IMR-90 (cell line): Measurements from ENCODE around the gene ARF3. TPM values are rescaled to one million over a fixed set of nuclear protein-coding genes. Genes with fewer than 3 reads are reported as not detected.
A peak's percentile ranks its signal among the peaks of the same experiment; 100 is the strongest.

Source experiments
- ATAC-seq: fragments of 200-7000 bp; cut with Tn5 transposase; 2 replicates; pipeline ENCODE4 v1.9.1; 2020; ENCODE audit warnings: low read depth, mild to moderate bottlenecking, moderate library complexity
- BruUV-seq: library from RNA; stranded (reverse); fragments of 400-500 nt; replicated peaks from 2 replicates; lab custom pipeline; 2021; lab: Mats Ljungman, UMichigan
- CTCF ChIA-PET: fragments of 300-600 bp; formaldehyde crosslinking; extraction: SDS; loops from one replicate; lab custom pipeline; 2021; ENCODE audit warnings: antibody characterized with exemption; lab: Yijun Ruan, JAX
- POLR2A ChIA-PET: fragments of 300-600 bp; sonication (Branson Sonifier 250); formaldehyde crosslinking; loops from one replicate; lab custom pipeline; 2022; ENCODE audit warnings: antibody characterized with exemption; ENCODE audit not compliant: unreplicated experiment; lab: Charles Lee
- DNase-seq: peaks from one replicate; pipeline ENCODE4 v3.0.0; 2013
- H2AFZ ChIP-seq: replicated peaks from 2 replicates; pipeline ENCODE3; 2013; ENCODE audit warnings: low read length, mild to moderate bottlenecking; ENCODE audit not compliant: poor library complexity
- H2AK5ac ChIP-seq: 2 replicates; pipeline ENCODE4 v1.6.1; 2013; ENCODE audit warnings: low read depth, low read length, inconsistent platforms
- H2AK9ac ChIP-seq: replicated peaks from 2 replicates; pipeline ENCODE3; 2013; ENCODE audit warnings: mild to moderate bottlenecking, low read depth, low read length, moderate library complexity; ENCODE audit not compliant: poor library complexity
- H2BK120ac ChIP-seq: 2 replicates; pipeline ENCODE4 v1.6.1; 2013; ENCODE audit warnings: low read depth, low read length, inconsistent platforms
- H2BK15ac ChIP-seq: 3 replicates; pipeline ENCODE4 v1.6.1; 2013; ENCODE audit warnings: low read depth, low read length, inconsistent platforms
- H2BK20ac ChIP-seq: 2 replicates; pipeline ENCODE4 v1.6.1; 2013; ENCODE audit warnings: low read depth, mild to moderate bottlenecking, inconsistent platforms, low read length, moderate library complexity
- H2BK5ac ChIP-seq: 2 replicates; pipeline ENCODE4 v1.6.1; 2013; ENCODE audit warnings: mild to moderate bottlenecking, low read depth, low read length, inconsistent platforms; ENCODE audit not compliant: poor library complexity, severe bottlenecking
- H3K14ac ChIP-seq: replicated peaks from 2 replicates; pipeline ENCODE4 v1.6.1; 2013; ENCODE audit warnings: low read depth, low read length, inconsistent platforms
- H3K18ac ChIP-seq: 2 replicates; pipeline ENCODE4 v1.6.1; 2013; ENCODE audit warnings: low read depth, low read length, control low read depth
- H3K23ac ChIP-seq: 2 replicates; pipeline ENCODE4 v1.6.1; 2013; ENCODE audit warnings: low read depth, low read length, inconsistent platforms
- H3K27ac ChIP-seq: 2 replicates; pipeline ENCODE4 v1.5.1; 2013; ENCODE audit warnings: mild to moderate bottlenecking, control low read depth, low read length; ENCODE audit not compliant: insufficient read depth
- H3K27me3 ChIP-seq: 2 replicates; pipeline ENCODE4 v1.6.1; 2013; ENCODE audit warnings: low read length; ENCODE audit not compliant: control insufficient read depth, insufficient read depth
- H3K36me3 ChIP-seq: 2 replicates; pipeline ENCODE4 v1.6.1; 2013; ENCODE audit warnings: low read length, mixed read lengths; ENCODE audit not compliant: control insufficient read depth, insufficient read depth
- H3K4ac ChIP-seq: 2 replicates; pipeline ENCODE4 v1.6.1; 2013; ENCODE audit warnings: low read depth, low read length, inconsistent platforms
- H3K4me1 ChIP-seq: 2 replicates; pipeline ENCODE4 v1.6.1; 2013; ENCODE audit warnings: low read length, mixed read lengths; ENCODE audit not compliant: control insufficient read depth, insufficient read depth
- H3K4me2 ChIP-seq: 2 replicates; pipeline ENCODE4 v1.6.1; 2013; ENCODE audit warnings: low read depth, mild to moderate bottlenecking, control low read depth, low read length, moderate library complexity
- H3K4me3 ChIP-seq: 2 replicates; pipeline ENCODE4 v1.5.1; 2013; ENCODE audit warnings: low read depth, mild to moderate bottlenecking, control low read depth, low read length, moderate library complexity; ENCODE audit not compliant: insufficient read depth
- H3K56ac ChIP-seq: 2 replicates; pipeline ENCODE4 v1.6.1; 2013; ENCODE audit warnings: low read length, inconsistent platforms; ENCODE audit not compliant: insufficient read depth; ENCODE audit errors: extremely low read depth
- H3K79me1 ChIP-seq, 2 experiments: 2 replicates each; pipeline ENCODE4 v1.6.1; 2013; ENCODE audit warnings: low read length in 2 of 2, inconsistent platforms in 1 of 2, low read depth in 1 of 2
- H3K9ac ChIP-seq: 2 replicates; pipeline ENCODE4 v1.6.1; 2013; ENCODE audit warnings: low read depth, low read length, control low read depth
- H3K9me1 ChIP-seq: 2 replicates; pipeline ENCODE4 v1.6.1; 2013; ENCODE audit warnings: low read length, inconsistent platforms; ENCODE audit not compliant: insufficient read depth
- H3K9me3 ChIP-seq: 2 replicates; pipeline ENCODE4 v1.6.1; 2013; ENCODE audit warnings: low read length; ENCODE audit not compliant: control insufficient read depth, insufficient read depth
- H4K20me1 ChIP-seq: 2 replicates; pipeline ENCODE4 v1.6.1; 2013; ENCODE audit warnings: low read length, inconsistent platforms; ENCODE audit not compliant: insufficient read depth
- H4K5ac ChIP-seq: 2 replicates; pipeline ENCODE4 v1.6.1; 2013; ENCODE audit warnings: mild to moderate bottlenecking, low read depth, low read length, control low read depth
- H4K8ac ChIP-seq, 2 experiments: 2 replicates each; pipeline ENCODE4 v1.6.1; 2013; ENCODE audit warnings: low read depth in 2 of 2, low read length in 2 of 2, control low read depth in 1 of 2, inconsistent platforms in 1 of 2
- H4K91ac ChIP-seq: 2 replicates; pipeline ENCODE4 v1.6.1; 2013; ENCODE audit warnings: low read depth, low read length, inconsistent platforms; ENCODE audit not compliant: insufficient read depth
- BHLHE40 ChIP-seq: fragments of 150-350 bp; IDR thresholded peaks from 2 replicates; pipeline ENCODE4 v1.6.1; 2016; ENCODE audit warnings: mild to moderate bottlenecking, low read depth, low read length
- CEBPB ChIP-seq: IDR thresholded peaks from 2 replicates; pipeline ENCODE4 v1.6.1; 2012; ENCODE audit warnings: low read depth, low read length, improper control_type of control experiment
- CHD1 ChIP-seq: IDR thresholded peaks from 2 replicates; pipeline ENCODE4 v1.6.1; 2012; ENCODE audit warnings: low read depth, low read length, improper control_type of control experiment
- CTCF ChIP-seq: conservative IDR thresholded peaks from 2 replicates; pipeline ENCODE4 v1.5.1; 2012; ENCODE audit warnings: mild to moderate bottlenecking, low read depth, low read length, improper control_type of control experiment
- FOS ChIP-seq: fragments of 150-350 bp; IDR thresholded peaks from 2 replicates; pipeline ENCODE4 v1.6.1; 2016; ENCODE audit warnings: low read depth, low read length
- MAFK ChIP-seq: IDR thresholded peaks from 2 replicates; pipeline ENCODE4 v1.6.1; 2012; ENCODE audit warnings: low read depth, low read length, improper control_type of control experiment
- MAZ ChIP-seq: IDR thresholded peaks from 2 replicates; pipeline ENCODE4 v1.6.1; 2012; ENCODE audit warnings: low read depth, mild to moderate bottlenecking, low read length, improper control_type of control experiment, moderate library complexity, borderline replicate concordance
- POLR2A ChIP-seq: IDR thresholded peaks from 2 replicates; pipeline ENCODE4 v1.6.1; 2012; ENCODE audit warnings: mild to moderate bottlenecking, low read depth, low read length
- RAD21 ChIP-seq: IDR thresholded peaks from 2 replicates; pipeline ENCODE4 v1.6.1; 2012; ENCODE audit warnings: low read length, improper control_type of control experiment
- RCOR1 ChIP-seq: IDR thresholded peaks from 2 replicates; pipeline ENCODE4 v1.6.1; 2012; ENCODE audit warnings: mild to moderate bottlenecking, low read length, improper control_type of control experiment; ENCODE audit not compliant: insufficient replicate concordance
- RFX5 ChIP-seq: IDR thresholded peaks from 2 replicates; pipeline ENCODE4 v1.8.0; 2012; ENCODE audit warnings: low read depth, mild to moderate bottlenecking, low read length, moderate library complexity
- SMC3 ChIP-seq: fragments of 150-350 bp; IDR thresholded peaks from 2 replicates; pipeline ENCODE4 v1.6.1; 2016; ENCODE audit warnings: low read depth, mild to moderate bottlenecking, antibody characterized with exemption, low read length, moderate library complexity
- USF2 ChIP-seq: fragments of 150-350 bp; IDR thresholded peaks from 2 replicates; pipeline ENCODE4 v1.6.1; 2017; ENCODE audit warnings: mild to moderate bottlenecking, antibody characterized with exemption, low read length, low read depth
- WGBS, 2 experiments: methylation state at CpG; one replicate each; pipeline versions ENCODE4 v1.1.5 to v1.1.7; 2013; ENCODE audit warnings: missing lambda C conversion rate in 2 of 2; ENCODE audit not compliant: insufficient read length in 1 of 2; ENCODE audit errors: extremely low coverage in 2 of 2; 5-methylcytosine and 5-hydroxymethylcytosine counted together
- dilution Hi-C: fragments of 300-500 bp; cut with HindIII; formaldehyde crosslinking; loops from one replicate; pipeline ENCODE4 v1.14.3; 2018; ENCODE audit warnings: low sequenced_read_pairs; ENCODE audit not compliant: unreplicated experiment
- in situ Hi-C: fragments of 300-500 bp; cut with MboI; formaldehyde crosslinking; loops from 3 replicates; pipeline ENCODE4 v1.14.3; 2019; ENCODE audit warnings: low sequenced_read_pairs, inconsistent platforms, mixed read lengths
- intact Hi-C: fragments of 100-400 bp; cut with micrococcal nuclease; formaldehyde crosslinking; loops from 2 replicates; pipeline ENCODE4 v1.10.0; 2022
- polyA plus RNA-seq, 3 experiments: library from polyadenylated mRNA; depleted of rRNA; stranded (reverse); fragments of >200 nt; gene quantifications; 2 replicates each; pipeline ENCODE4 v1.2.3, GENCODE V29; 2012; ENCODE audit warnings: low replicate concordance in 1 of 3
- total RNA-seq: library from RNA; depleted of rRNA; stranded (reverse); fragments of >200 nt; gene quantifications from 2 replicates; pipeline ENCODE4 v1.2.3, GENCODE V29; 2012

The ARF3 gene
- total and polyA plus RNA-seq, 2 of the 4 experiments (the other 2 are of a cell fraction) = 97.7 to 198 TPM

GRCh38 chr12:48956279-48957140, 777 bp downstream of the ARF3 start:
- dilution Hi-C loops = no loop called here
- no peak overlapping the region for H2BK20ac ChIP-seq
- peak overlapping the region in 1 of 2 experiments; percentile 62; a peak in 1 of 4 replicates for H4K8ac ChIP-seq
- H3K27ac ChIP-seq = peak overlapping the region; percentile 84
- H4K91ac ChIP-seq = 0 out of 2 replicates have a peak overlapping the region, but pooled peaks have one; percentile 55
- H3K23ac ChIP-seq = peak overlapping the region; percentile 62; the same call in 1 of the 2 replicates
- peak overlapping the region; percentile 93 for H3K4me2 ChIP-seq
- no peak overlapping the region for H3K56ac ChIP-seq
- peak overlapping the region; percentile 47; the same call in 1 of the 2 replicates for H4K5ac ChIP-seq
- peak overlapping the region; percentile 46 for H2AK5ac ChIP-seq
- peaks cover 17 to 55% of the 10 kb centered on the region in 2 experiments for H3K79me1 ChIP-seq
- intact Hi-C loops = loop anchor here (2.0 kb wide), 1 partner anchor 30 kb away; no protein-coding TSS in a partner anchor
- H3K9ac ChIP-seq = peak overlapping the region; percentile 77
- H3K36me3 ChIP-seq = peaks cover 6% of the 10 kb centered on the region
- in situ Hi-C loops = no loop called here
- H3K9me3 ChIP-seq = no peaks in the 10 kb centered on the region
- H3K27me3 ChIP-seq = peaks cover 5% of the 10 kb centered on the region; the same call in 1 of the 2 replicates
- peak overlapping the region; percentile 88 for H3K4me3 ChIP-seq
- H3K14ac ChIP-seq = peak overlapping the region; percentile 86
- peak overlapping the region; percentile 91 for H2AFZ ChIP-seq
- H3K9me1 ChIP-seq = peaks cover 17% of the 10 kb centered on the region
- POLR2A ChIA-PET = no interaction called here
- H2BK120ac ChIP-seq = peak overlapping the region; percentile 53; the same call in 1 of the 2 replicates
- H3K18ac ChIP-seq = peak overlapping the region; percentile 19; the same call in 1 of the 2 replicates
- H2BK5ac ChIP-seq = peak overlapping the region; percentile 82
- BruUV-seq = no TSS peak
- peak overlapping the region; percentile 85 for H3K4ac ChIP-seq
- DNase-seq = peak; percentile 97
- peak overlapping the region; percentile 99 for H2AK9ac ChIP-seq
- H2BK15ac ChIP-seq = no peak overlapping the region
- CTCF ChIA-PET = interaction anchor here (0.6 to 2.1 kb wide), 3 partner anchors 21 to 40 kb away, joined by 3 to 10 read pairs (median 3); partner anchors contain the start of gene WNT1
- peaks cover 3% of the 10 kb centered on the region; the same call in 1 of the 2 replicates for H3K4me1 ChIP-seq
- ATAC-seq = peak; percentile 86
- WGBS, 2 experiments = 0% methylated on average over 6 of the region's 29 CpGs; no CpG with 5 or more reads in 1 of the 2 experiments
- H4K20me1 ChIP-seq = peaks cover 49% of the 10 kb centered on the region
- TF ChIP-seq SMC3 = no peak
- TF ChIP-seq BHLHE40 = no peak
- TF ChIP-seq MAZ = peak; percentile 90
- TF ChIP-seq MAFK = no peak
- no peak for TF ChIP-seq RAD21
- no peak for TF ChIP-seq CTCF
- no peak for TF ChIP-seq RFX5
- 0 out of 2 replicates have a peak, but pooled peaks have one; percentile 64 for TF ChIP-seq CHD1
- TF ChIP-seq FOS = no peak; the same call in 1 of the 2 replicates
- TF ChIP-seq POLR2A = no peak
- TF ChIP-seq CEBPB = no peak
- no peak for TF ChIP-seq RCOR1
- TF ChIP-seq USF2 = no peak
